GM12891 (cell line): Measurements from ENCODE around the gene FPR1.

Source experiments
- PAX5 ChIP-seq: IDR thresholded peaks from 2 replicates; pipeline ENCODE4 v1.6.1; 2011; ENCODE audit warnings: low read length, moderate library complexity, mild to moderate bottlenecking; ENCODE audit not compliant: insufficient read depth, severe bottlenecking
- POLR2A ChIP-seq: IDR thresholded peaks from 2 replicates; pipeline ENCODE4 v1.6.1; 2011; ENCODE audit warnings: low read depth, low read length, control low read depth
- POLR2AphosphoS5 ChIP-seq: IDR thresholded peaks from 2 replicates; pipeline ENCODE4 v1.6.1; 2011; ENCODE audit warnings: low read depth, low read length, control low read depth
- POU2F2 ChIP-seq: IDR thresholded peaks from 2 replicates; pipeline ENCODE4 v1.6.1; 2011; ENCODE audit warnings: low read depth, mild to moderate bottlenecking, control low read depth, low read length, moderate library complexity
- SPI1 ChIP-seq: IDR thresholded peaks from 2 replicates; pipeline ENCODE4 v1.6.1; 2011; ENCODE audit warnings: low read depth, low read length, control low read depth
- TAF1 ChIP-seq: IDR thresholded peaks from 2 replicates; pipeline ENCODE4 v1.6.1; 2011; ENCODE audit warnings: low read depth, low read length, control low read depth

- no peak for TF ChIP-seq POLR2A
- TF ChIP-seq PAX5: no peak
- TF ChIP-seq POLR2AphosphoS5: no peak
- TF ChIP-seq TAF1: no peak
- no peak for TF ChIP-seq SPI1
- TF ChIP-seq POU2F2: no peak
These were observed 21.9 kb downstream of the FPR1 start for GRCh38 chr19:51729781-51730180.
